ENCODE data around the gene NOD1.

NOD1 gene

GRCh38 chr7:30468041-30468440 is 10.5 kb downstream of the NOD1 start:
- TF ChIP-seq SPI1 (IDR thresholded peaks at IDR 0.05; ENCODE audit: borderline replicate concordance, low read depth) (peak; percentile 64; the same call in 1 of the 2 replicates), POLR2AphosphoS5 (IDR thresholded peaks at IDR 0.05; ENCODE audit: low read depth) (no peak), REST (IDR thresholded peaks at IDR 0.05; ENCODE audit: insufficient replicate concordance, low read depth) (no peak), GABPA (IDR thresholded peaks at IDR 0.05; ENCODE audit: low read depth) (no peak), CTCF (IDR thresholded peaks at IDR 0.05; ENCODE audit: insufficient read depth, low read length) (no peak)
- H3K27ac ChIP-seq (replicated peaks), result peak overlapping the region; percentile 58
- DNase-seq (ENCODE audit: low read depth in 1 of 2, low spot score in 1 of 2), result peak in 1 of 2 experiments; percentile 31
- no peaks in the 10 kb centered on the region for H3K27me3 ChIP-seq (ENCODE audit: insufficient read depth, poor library complexity, severe bottlenecking)
- H3K4me3 ChIP-seq (replicated peaks; ENCODE audit: insufficient read depth, low read length), result no peak overlapping the region

GRCh38 chr7:30467271-30467670 is 11.3 kb downstream of the NOD1 start:
- peak overlapping the region; percentile 58 for H3K27ac ChIP-seq (replicated peaks)
- no peaks in the 10 kb centered on the region for H3K27me3 ChIP-seq (ENCODE audit: insufficient read depth, poor library complexity, severe bottlenecking)
- no peak overlapping the region for H3K4me3 ChIP-seq (replicated peaks; ENCODE audit: insufficient read depth, low read length)
- peak in 1 of 2 experiments; percentile 40 for DNase-seq (ENCODE audit: low read depth in 1 of 2, low spot score in 1 of 2)
- TF ChIP-seq POLR2AphosphoS5 (IDR thresholded peaks at IDR 0.05; ENCODE audit: low read depth) (no peak), SPI1 (IDR thresholded peaks at IDR 0.05; ENCODE audit: borderline replicate concordance, low read depth) (no peak), REST (IDR thresholded peaks at IDR 0.05; ENCODE audit: insufficient replicate concordance, low read depth) (no peak), GABPA (IDR thresholded peaks at IDR 0.05; ENCODE audit: low read depth) (no peak), CTCF (IDR thresholded peaks at IDR 0.05; ENCODE audit: insufficient read depth, low read length) (no peak)

GRCh38 chr7:30466266-30466665 is 12.3 kb downstream of the NOD1 start:
- no peak for DNase-seq (ENCODE audit: low read depth in 1 of 2, low spot score in 1 of 2)
- H3K4me3 ChIP-seq (replicated peaks; ENCODE audit: insufficient read depth, low read length), result no peak overlapping the region
- no peak for TF ChIP-seq POLR2AphosphoS5 (IDR thresholded peaks at IDR 0.05; ENCODE audit: low read depth)
- no peak for TF ChIP-seq GABPA (IDR thresholded peaks at IDR 0.05; ENCODE audit: low read depth)
- TF ChIP-seq REST (IDR thresholded peaks at IDR 0.05; ENCODE audit: insufficient replicate concordance, low read depth), result no peak
- TF ChIP-seq CTCF (IDR thresholded peaks at IDR 0.05; ENCODE audit: insufficient read depth, low read length), result no peak
- H3K27ac ChIP-seq (replicated peaks), result peak overlapping the region; percentile 10; the same call in 1 of the 2 replicates
- no peaks in the 10 kb centered on the region for H3K27me3 ChIP-seq (ENCODE audit: insufficient read depth, poor library complexity, severe bottlenecking)
